Esophagus (tissue), 2 donors: Measurements from ENCODE around the gene TMEM242. TPM values are rescaled to one million over a fixed set of nuclear protein-coding genes. Genes with fewer than 3 reads are reported as not detected.

Experiments used
- H3K27ac ChIP-seq, 2 donors: one replicate each; pipeline ENCODE4 v1.5.1; 2013; ENCODE audit warnings: low read depth in 2 of 2, mild to moderate bottlenecking in 2 of 2, inconsistent platforms in 1 of 2, low read length in 1 of 2, moderate library complexity in 1 of 2
- H3K27me3 ChIP-seq, 2 donors: one replicate each; pipeline ENCODE4 v1.6.1; 2013; ENCODE audit warnings: low read length in 2 of 2, control low read depth in 1 of 2, mild to moderate bottlenecking in 1 of 2; ENCODE audit not compliant: insufficient read depth in 2 of 2, control insufficient read depth in 1 of 2
- H3K36me3 ChIP-seq, 2 donors: one replicate each; pipeline ENCODE4 v1.6.1; 2013; ENCODE audit warnings: low read length in 1 of 2; ENCODE audit not compliant: control insufficient read depth in 2 of 2, insufficient read depth in 2 of 2
- H3K4me1 ChIP-seq, 2 donors: one replicate each; pipeline ENCODE4 v1.6.1; 2013; ENCODE audit warnings: low read length in 1 of 2; ENCODE audit not compliant: control insufficient read depth in 2 of 2, insufficient read depth in 2 of 2
- H3K4me3 ChIP-seq, 2 donors: one replicate each; pipeline ENCODE4 v1.5.1; 2013; ENCODE audit warnings: low read length in 2 of 2, mild to moderate bottlenecking in 2 of 2, low read depth in 1 of 2, moderate library complexity in 1 of 2
- H3K9me3 ChIP-seq, 2 donors: one replicate each; pipeline ENCODE4 v1.6.1; 2013; ENCODE audit warnings: mild to moderate bottlenecking in 2 of 2, low read depth in 1 of 2, low read length in 1 of 2, moderate library complexity in 1 of 2; ENCODE audit not compliant: control insufficient read depth in 2 of 2, insufficient read depth in 1 of 2
- WGBS, 2 donors: extraction: QIAGEN DNeasy Blood & Tissue Kit; methylation state at CpG; one replicate each; pipeline ENCODE4 v1.1.7; 2013; 5-methylcytosine and 5-hydroxymethylcytosine counted together
- polyA plus RNA-seq, 2 donors: library from polyadenylated mRNA; stranded (reverse); fragments of 200-250 nt; gene quantifications; one replicate each; pipeline ENCODE4 v1.2.3, GENCODE V29; 2013
- donor health status: healthy with polysubstance abuse.
- donor health status: Bipolar disorder and iron deficiency.

The TMEM242 gene
- 1 to 10 TPM; 4.8 to 5.4 TPM for polyA plus RNA-seq

GRCh38 chr6:157323255-157323965, at the start of gene TMEM242:
Gene TMEM242 (minus strand): TSS chr6:157323519. CDS start chr6:157323499, 20 bp downstream.
- peak within 1 kb of the TSS; percentile 81 to 90 for H3K4me3 ChIP-seq
- no peaks in the 10 kb centered on the region for H3K4me1 ChIP-seq
- H3K36me3 ChIP-seq: peaks cover 0 to 6% of the 10 kb centered on the region in 2 donors
- peak within 1 kb of the TSS; percentile 91 to 94 for H3K27ac ChIP-seq
- 0% methylated on average over 42 of the region's 42 CpGs for WGBS, 2 donors
- H3K27me3 ChIP-seq: no peaks in the 10 kb centered on the region
- H3K9me3 ChIP-seq: no peaks in the 10 kb centered on the region

GRCh38 chr6:157372501-157373280, 49.4 kb upstream of the TMEM242 start:
- WGBS, 2 donors: 88 to 91% methylated on average over 10 of the region's 10 CpGs
- Histone ChIP-seq H3K4me1 (no peaks in the 10 kb centered on the region), H3K27me3 (no peaks in the 10 kb centered on the region), H3K9me3 (no peaks in the 10 kb centered on the region), H3K27ac (no peak overlapping the region), H3K4me3 (no peak overlapping the region), H3K36me3 (no peaks in the 10 kb centered on the region)

- H3K27ac ChIP-seq: no peak overlapping the region
- H3K4me3 ChIP-seq: no peak overlapping the region
- no peaks in the 10 kb centered on the region for H3K9me3 ChIP-seq
- H3K27me3 ChIP-seq: no peaks in the 10 kb centered on the region
- H3K4me1 ChIP-seq: no peaks in the 10 kb centered on the region
- no peaks in the 10 kb centered on the region for H3K36me3 ChIP-seq
- 88% methylated on average over 1 of the region's 1 CpG for WGBS, 2 donors
Observed at GRCh38 chr6:157370755-157371154, 47.4 kb upstream of the TMEM242 start.

- Histone ChIP-seq H3K27me3 (no peaks in the 10 kb centered on the region), H3K36me3 (no peaks in the 10 kb centered on the region), H3K4me3 (no peak overlapping the region), H3K27ac (no peak overlapping the region), H3K4me1 (no peaks in the 10 kb centered on the region), H3K9me3 (no peaks in the 10 kb centered on the region)
- 82 to 84% methylated on average over 7 of the region's 7 CpGs for WGBS, 2 donors
Observed at GRCh38 chr6:157368359-157369049, 45.2 kb upstream of the TMEM242 start.

- Histone ChIP-seq H3K27ac (no peak overlapping the region), H3K4me3 (no peak overlapping the region), H3K4me1 (no peaks in the 10 kb centered on the region), H3K9me3 (no peaks in the 10 kb centered on the region), H3K36me3 (no peaks in the 10 kb centered on the region), H3K27me3 (no peaks in the 10 kb centered on the region)
- WGBS, 2 donors: 91 to 92% methylated on average over 11 of the region's 11 CpGs
Observed at GRCh38 chr6:157366648-157367047, 43.3 kb upstream of the TMEM242 start.

- Histone ChIP-seq H3K9me3 (no peaks in the 10 kb centered on the region), H3K4me1 (no peaks in the 10 kb centered on the region), H3K36me3 (no peaks in the 10 kb centered on the region), H3K27me3 (no peaks in the 10 kb centered on the region), H3K27ac (no peak overlapping the region), H3K4me3 (no peak overlapping the region)
- 98 to 99% methylated on average over 1 of the region's 1 CpG for WGBS, 2 donors
Observed at GRCh38 chr6:157364705-157365104, 41.4 kb upstream of the TMEM242 start.

GRCh38 chr6:157361886-157362285, 38.6 kb upstream of the TMEM242 start:
- Histone ChIP-seq H3K27ac (no peak overlapping the region), H3K9me3 (no peaks in the 10 kb centered on the region), H3K4me1 (no peaks in the 10 kb centered on the region), H3K27me3 (no peaks in the 10 kb centered on the region), H3K36me3 (no peaks in the 10 kb centered on the region), H3K4me3 (no peak overlapping the region)
- 73 to 76% methylated on average over 3 of the region's 3 CpGs for WGBS, 2 donors

- Histone ChIP-seq H3K9me3 (no peaks in the 10 kb centered on the region), H3K36me3 (no peaks in the 10 kb centered on the region)
- 83 to 89% methylated on average over 8 of the region's 8 CpGs for WGBS, 2 donors
Observed at GRCh38 chr6:157358287-157358686, 35.0 kb upstream of the TMEM242 start.

GRCh38 chr6:157346373-157346772, 23.1 kb upstream of the TMEM242 start:
- Histone ChIP-seq H3K4me1 (no peaks in the 10 kb centered on the region), H3K4me3 (no peak overlapping the region), H3K27me3 (peaks cover 0 to 4% of the 10 kb centered on the region in 2 donors), H3K36me3 (no peaks in the 10 kb centered on the region), H3K9me3 (no peaks in the 10 kb centered on the region), H3K27ac (no peak overlapping the region)
- WGBS, 2 donors: 66 to 79% methylated on average over 2 of the region's 2 CpGs

More at GRCh38 chr6:157358287-157358686, 35.0 kb upstream of the TMEM242 start:
- no peaks in the 10 kb centered on the region for H3K4me1 ChIP-seq
- H3K27ac ChIP-seq: no peak overlapping the region
- no peak overlapping the region for H3K4me3 ChIP-seq
- peaks cover 0 to 2% of the 10 kb centered on the region in 2 donors for H3K27me3 ChIP-seq
